Left renal cortex interstitium (tissue), 4 donors: ENCODE measurements around the gene TUB. TPM values are rescaled to one million over a fixed set of nuclear protein-coding genes. Genes with fewer than 3 reads are reported as not detected.

Experiments used
- DNase-seq, 4 donors: peaks; one replicate each; pipeline ENCODE4 v3.0.0-alpha.2; 2013; ENCODE audit warnings: low read depth in 4 of 4, low spot score in 2 of 4, missing footprints in 1 of 4
- polyA plus RNA-seq, 4 donors: library from polyadenylated mRNA; unstranded; fragments of 120-200 nt; gene quantifications; one replicate each; pipeline ENCODE4 v1.2.1, GENCODE V29; 2013; ENCODE audit not compliant: insufficient read length in 4 of 4

The TUB gene
- polyA plus RNA-seq, 4 donors, result 21.5 to 28.7 (median 24.7) TPM

- DNase-seq, result no peak
Observed at GRCh38 chr11:8067567-8067928, 13.5 kb upstream of the TUB start.

- DNase-seq, result no peak
Observed at GRCh38 chr11:8067929-8068575, 13.0 kb upstream of the TUB start.

DNA sequence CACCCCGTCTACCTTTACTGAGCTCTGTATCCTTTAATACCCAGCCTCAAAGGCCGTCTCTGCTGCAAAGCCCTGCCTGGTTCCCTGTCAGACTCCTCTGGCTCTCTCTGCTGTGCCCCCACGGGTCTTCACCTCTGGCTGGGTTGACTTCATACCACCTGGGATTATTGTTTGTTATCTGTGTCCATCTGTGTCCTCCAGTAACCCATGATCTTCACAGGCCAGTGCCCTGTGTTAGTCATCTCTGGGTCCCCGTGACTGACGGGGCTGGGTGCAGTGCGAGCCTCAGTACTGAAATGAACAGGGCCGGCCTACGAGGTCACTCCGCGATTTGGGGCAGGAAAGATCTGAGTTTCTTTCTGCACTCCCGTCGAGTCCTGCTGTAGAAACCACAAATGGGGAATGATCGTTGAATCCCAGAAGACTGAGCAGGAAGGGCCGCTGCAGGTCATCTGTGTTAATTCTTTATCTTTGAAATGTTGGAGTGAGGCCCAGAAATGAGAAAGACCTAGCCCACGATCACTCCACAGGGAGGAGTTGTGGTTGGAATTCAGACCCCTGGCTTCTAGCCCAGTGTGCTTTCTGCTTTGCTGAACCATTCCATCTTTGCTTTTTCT, 12.3 kb upstream of the TUB start:
- DNase-seq, result no peak

DNA sequence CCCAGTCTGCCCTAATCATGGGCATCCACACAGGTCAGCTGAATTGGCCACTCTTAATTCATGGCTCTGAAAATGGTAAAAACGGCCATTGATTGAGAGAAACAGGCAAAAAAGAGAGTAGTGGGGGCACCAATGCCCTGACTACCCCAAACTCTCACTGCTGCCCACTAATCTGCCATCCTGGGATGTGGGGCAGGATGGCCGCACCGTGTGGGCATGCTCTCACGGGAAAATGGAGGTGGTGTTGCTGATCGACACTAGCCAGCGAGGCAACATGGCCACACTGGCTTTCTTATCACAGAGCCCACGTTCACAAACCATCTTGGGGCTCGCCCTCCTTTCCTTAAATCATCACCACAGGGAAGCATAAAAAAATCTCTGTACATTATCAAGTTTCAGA, 11.2 kb upstream of the TUB start:
- no peak for DNase-seq

DNA sequence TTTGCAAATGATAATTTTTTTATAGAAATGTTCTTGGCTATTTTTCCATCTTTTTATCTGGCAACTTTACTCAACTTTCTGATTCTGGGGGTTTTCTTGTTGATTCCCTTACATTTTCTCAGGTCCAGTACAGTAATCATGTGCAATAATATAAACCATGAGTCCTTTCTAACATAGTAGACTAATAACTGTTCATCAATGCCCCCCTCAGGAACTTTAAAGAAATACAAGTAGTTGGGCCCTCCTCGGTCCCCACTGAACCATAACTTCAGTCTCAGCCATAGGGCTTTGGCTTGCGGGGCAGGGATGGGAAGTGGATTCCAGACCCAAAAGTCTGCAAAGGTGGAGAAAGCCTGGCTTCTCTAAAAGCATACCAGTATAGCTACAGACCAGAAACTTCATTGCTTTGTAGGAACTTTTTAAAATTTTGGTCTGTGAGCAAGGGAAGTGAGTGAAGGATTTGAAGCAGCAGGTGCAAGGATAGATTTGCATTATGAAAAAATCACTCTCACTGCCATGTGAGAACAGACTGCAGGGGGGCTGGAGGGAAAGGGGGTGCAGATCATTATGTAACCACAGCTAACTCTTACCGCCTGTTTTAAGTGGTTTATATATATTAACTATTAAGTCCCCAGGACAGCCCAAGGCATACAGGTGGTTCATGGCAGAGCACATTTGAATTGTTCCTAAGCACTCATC, 10.4 kb upstream of the TUB start:
- DNase-seq, result no peak

DNA sequence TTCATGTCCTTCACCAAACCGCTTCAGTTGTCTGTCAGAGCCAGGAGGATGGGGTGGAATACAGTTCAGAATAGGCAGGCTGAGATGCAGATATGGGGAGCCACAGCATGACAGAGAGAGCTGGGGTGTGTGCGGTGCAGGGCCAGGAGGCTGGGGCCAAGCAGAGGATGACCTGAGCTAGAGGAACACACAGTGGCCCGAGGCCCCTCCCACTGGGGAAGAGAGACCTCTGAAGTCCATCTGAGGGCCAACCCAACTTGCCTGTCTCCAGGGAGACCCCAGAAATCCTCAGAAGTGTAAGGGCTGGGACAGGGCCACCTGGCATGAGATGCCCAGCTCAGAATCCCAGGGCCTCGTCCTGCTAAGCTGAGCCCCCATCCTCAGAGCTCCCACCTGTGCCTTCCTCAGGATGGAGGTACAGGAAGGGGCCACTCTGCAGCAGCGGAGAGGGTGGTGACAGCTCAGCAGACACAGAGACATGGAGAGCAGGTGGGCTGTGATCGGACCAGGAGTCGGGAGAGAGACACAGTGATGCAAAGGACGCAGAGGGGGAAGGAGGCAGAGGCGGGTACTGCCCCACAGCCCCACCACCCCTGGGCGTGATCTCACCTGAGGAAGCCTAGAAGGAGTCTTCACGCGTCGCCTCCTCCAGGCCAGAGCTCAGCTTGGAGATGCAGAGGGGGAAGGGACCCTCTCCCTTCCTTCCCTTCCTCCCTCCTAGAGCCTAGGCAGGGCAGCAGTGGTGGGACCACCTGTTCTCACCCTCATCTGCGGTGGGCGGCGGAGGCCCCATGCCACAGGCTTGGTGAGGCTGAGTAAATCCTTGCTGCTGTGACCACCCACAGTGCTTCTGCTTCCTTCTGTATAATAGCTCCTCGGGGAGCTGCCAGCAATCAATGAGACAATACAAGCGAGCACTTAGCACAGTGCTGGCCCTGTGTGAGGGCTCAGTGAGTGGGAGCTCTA, 9.1 kb upstream of the TUB start:
- DNase-seq, result no peak

- no peak for DNase-seq
Observed at GRCh38 chr11:8075119-8075726, 5.8 kb upstream of the TUB start.

DNA sequence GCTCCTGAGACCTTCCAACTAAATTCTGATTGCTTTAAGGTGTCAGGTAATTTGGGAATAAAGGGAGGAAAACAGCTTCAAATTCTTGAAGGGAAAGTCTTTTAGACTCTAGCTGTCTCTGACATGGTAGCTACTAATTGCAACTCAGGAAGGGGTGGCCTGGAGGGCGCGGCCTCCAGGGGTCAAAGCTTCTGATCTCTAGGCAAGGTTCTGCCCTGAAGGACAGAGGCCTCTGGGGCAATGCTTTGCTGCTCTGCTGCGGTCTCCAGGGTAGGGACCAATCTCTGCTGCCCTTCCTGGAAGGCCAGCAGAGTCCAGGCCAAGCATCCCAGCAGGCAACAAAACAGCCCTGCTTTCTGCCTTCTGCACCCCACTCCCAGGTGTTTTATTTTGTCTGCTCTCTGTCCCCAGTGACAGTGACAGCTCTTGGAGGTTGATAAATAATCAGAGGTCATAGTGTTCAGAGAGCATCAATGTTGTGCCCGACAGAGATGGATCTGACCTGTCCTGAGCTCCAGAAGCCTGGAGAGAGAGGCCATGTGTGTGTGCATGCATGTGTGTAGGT, 1.8 kb upstream of the TUB start:
- no peak for DNase-seq

DNA sequence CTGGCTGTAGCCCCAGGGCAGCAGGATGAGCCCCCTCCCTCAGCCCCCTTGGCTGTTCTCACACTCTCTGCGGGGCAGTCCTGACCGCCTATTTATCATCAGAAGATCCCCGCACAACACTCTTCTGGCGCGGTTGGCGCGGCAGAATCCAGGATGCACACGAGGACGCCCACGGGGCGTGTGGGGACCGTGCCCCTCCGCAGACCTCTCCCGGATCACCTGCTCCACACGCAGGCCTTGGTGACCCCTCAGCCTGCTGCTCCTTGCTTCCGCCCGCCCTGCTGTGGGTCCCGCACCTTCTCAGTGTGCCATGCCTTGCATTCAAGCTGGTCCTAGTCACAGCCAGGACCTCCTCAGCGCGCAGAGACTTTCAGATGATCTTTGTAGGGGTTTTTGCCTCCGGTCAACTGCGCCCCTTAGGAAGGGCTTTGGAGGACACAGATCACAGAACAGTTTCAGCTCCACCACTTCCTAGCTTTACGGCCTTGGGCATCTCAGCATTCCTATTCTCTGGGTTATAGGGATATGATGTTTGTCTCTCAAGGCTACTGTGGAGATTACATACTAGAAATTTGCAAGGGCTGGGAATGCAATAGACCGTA, 841 bp upstream of the TUB start:
- no peak for DNase-seq

DNA sequence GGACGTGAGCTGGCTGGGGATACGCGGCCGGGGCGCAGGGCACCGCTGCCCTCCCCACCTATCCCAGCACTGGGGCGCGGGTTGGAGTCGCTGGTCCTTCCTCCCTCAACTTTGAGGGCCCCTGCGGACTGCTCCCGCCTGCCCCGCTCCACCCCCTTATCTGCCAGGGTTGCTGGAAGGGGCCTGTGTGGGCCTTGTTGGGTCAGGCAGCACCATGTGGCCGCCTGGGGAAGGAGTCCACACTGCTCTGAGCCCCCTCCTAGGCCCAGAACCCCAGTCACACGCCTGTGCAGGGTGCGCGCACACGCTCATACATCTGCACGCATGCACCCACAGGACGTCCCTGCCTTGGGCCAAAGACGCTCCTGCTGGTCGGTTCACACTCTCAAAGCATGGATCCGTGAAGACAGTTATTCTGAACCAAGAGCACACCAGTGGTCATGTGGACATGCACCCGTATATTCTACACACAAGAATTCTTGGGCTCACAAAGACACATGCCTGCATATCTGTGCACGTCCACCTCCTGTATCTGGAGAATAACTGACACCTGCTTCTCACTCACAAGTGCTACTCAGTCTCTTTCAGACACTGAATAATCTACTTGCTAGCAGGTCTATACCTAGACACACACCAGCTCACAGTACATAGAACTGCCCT, 710 bp downstream of the TUB start:
- DNase-seq, result no peak

DNA sequence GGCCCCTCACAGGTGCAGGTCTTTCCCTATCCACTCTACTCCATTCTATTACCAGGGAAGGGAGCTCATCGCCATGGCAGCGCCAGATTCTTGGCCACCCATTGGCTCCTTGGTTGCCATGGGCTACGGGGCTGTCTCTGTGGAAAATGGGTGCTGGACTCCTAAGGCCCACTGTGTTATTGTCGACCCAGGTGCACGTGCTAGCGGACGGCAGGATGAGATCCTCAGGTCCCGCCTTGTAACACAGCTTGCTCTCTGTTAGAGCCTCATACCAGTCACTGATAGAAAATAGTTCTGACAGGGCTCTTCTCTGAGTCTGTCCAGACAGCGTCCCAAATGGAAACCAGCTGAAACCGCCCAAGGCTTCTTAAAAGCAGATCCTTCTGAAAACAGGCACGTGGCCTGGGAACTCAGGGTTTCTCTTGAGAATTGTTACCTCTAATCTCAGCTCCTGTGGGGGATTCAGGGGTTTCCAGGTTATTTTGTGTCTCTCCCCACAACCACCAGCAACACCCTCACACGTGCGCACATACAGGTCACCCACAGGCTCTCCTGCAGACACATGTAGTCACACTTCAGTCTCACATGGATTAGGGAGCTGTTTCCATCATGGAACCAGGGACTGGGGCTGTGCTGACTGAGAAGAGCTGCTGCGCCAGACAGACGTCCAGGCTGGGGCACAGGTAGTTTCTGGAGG, 1.5 kb downstream of the TUB start:
- no peak for DNase-seq

DNA sequence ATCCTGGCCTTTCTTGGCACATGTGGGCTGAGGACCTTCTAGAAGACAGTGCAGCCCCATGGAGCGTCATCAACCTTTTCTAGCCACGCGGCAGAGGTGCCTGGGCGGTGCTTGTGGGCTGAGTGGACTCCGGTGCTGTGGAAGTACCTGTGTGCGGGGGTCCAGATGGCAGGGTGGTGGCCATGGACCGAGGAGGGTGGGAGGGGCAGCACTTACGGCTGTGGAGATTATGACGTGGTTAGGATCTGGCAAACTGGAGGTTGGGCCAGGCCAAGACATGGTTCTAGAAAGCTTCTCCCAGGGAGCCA, 2.0 kb downstream of the TUB start:
- DNase-seq, result no peak

DNA sequence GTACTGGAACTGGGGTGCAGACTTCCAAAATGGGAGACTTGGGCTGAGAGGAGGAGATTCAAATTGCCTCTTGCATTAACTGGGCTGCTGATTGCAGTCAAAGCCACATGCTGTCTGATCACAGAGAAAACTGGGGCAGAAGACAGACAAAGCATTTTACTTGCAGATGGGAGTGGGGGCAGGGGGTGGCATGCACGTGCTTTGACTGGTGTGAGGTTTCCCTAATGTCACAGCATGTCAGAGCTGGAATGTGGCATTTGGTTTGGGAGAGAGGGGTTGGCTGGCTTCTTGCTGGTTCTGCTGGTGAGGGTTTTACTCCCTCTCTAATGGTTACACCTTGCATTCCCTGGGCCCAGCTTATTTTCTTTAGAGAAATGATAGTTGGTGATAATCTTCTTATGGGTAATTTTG, 2.9 kb downstream of the TUB start:
- DNase-seq, result no peak

GRCh38 chr11:8084352-8084751, 3.3 kb downstream of the TUB start:
- no peak for DNase-seq

DNA sequence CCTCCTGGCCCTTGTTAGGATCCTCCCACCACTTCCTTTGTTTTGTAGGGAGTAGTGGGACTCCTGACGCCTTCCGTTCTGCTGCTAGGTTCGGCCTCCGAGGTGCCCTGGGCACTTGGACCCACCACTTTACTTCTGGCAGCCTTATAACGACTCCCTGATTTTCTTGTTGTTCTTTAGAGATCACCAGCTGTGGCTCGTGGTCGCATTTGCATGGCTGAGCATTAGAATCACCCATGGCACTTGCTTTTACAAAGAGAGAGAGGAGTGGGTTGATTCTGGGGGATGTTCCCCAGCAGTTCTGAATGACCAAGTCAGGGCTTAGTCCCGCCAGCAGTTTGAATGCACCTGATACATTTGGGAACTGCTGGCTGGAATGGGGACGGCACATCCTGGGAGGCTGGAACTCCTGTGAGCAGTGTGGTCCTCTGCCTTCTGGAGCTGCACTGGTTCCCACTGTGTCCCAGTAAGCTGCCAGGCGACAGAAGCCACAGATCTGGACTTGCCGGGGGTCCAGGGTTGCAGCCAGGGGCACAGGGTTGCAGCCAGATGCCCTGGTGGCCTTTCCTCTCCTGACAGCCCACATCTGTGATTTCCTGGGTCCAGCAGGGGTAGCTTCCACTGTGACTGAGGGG, 4.1 kb downstream of the TUB start:
- DNase-seq, result no peak

GRCh38 chr11:8086001-8086479, 5.0 kb downstream of the TUB start:
- no peak for DNase-seq

DNA sequence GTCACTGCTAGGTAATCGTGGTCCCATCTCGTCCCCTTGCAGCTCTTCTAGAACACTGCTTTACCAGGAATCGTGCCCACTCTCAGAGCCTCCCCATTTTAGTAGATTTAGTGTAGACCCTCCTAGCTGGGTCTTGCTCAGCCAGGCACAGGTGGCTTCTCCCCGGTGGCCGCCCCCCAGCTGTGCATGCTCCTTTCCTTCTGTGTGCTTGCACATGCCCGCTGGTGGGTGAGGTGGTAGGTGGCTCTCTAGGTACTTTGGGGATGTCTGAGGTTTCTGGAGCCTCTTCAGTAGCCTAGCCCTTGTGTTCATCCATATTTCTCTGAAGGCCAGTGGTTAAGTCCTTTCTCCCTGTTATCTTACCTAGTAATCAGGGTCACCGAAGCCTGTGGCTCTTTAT, 5.6 kb downstream of the TUB start:
- DNase-seq, result no peak

GRCh38 chr11:8087185-8087584, 6.2 kb downstream of the TUB start:
- DNase-seq, result no peak
